SU-DHL-6 (cell line): ENCODE measurements around the gene ARHGEF39.
A peak's percentile ranks its signal among the peaks of the same experiment; 100 is the strongest.

ENCODE experiments used
- H2AFZ ChIP-seq: fragments of 200-600 bp; sonication (generic); 2 replicates; pipeline ENCODE4 v1.6.1; 2014; ENCODE audit warnings: low read depth, mild to moderate bottlenecking, moderate library complexity, mixed read lengths, antibody characterized with exemption, low read length; ENCODE audit not compliant: severe bottlenecking
- H3F3A ChIP-seq: fragments of 200-600 bp; shearing (Covaris generic); 2 replicates; pipeline ENCODE4 v1.6.0; 2016; ENCODE audit warnings: antibody characterized with exemption, mild to moderate bottlenecking; ENCODE audit not compliant: insufficient read depth
- H3K27ac ChIP-seq: fragments of 200-600 bp; sonication (generic); 2 replicates; pipeline ENCODE4 v1.5.1; 2016; ENCODE audit warnings: low read depth, mild to moderate bottlenecking, low read length, moderate library complexity, mixed read lengths
- H3K27me3 ChIP-seq: fragments of 200-600 bp; sonication (generic), shearing (Covaris generic); 2 replicates; pipeline ENCODE4 v1.6.0; 2014; ENCODE audit warnings: mild to moderate bottlenecking, low read length
- H3K36me3 ChIP-seq: fragments of 200-600 bp; sonication (generic); 2 replicates; pipeline ENCODE4 v1.6.1; 2014; ENCODE audit warnings: mild to moderate bottlenecking, low read length, mixed read lengths
- H3K4me2 ChIP-seq: fragments of 300-600, 200-600 bp; shearing (Covaris generic), sonication (generic); 2 replicates; pipeline ENCODE4 v1.6.0; 2014; ENCODE audit warnings: low read length, low read depth, mild to moderate bottlenecking; ENCODE audit not compliant: poor library complexity, severe bottlenecking
- H3K4me3 ChIP-seq: fragments of 200-600 bp; sonication (generic); 2 replicates; pipeline ENCODE4 v1.5.1; 2014; ENCODE audit warnings: antibody characterized with exemption, low read length, mild to moderate bottlenecking, mixed read lengths; ENCODE audit not compliant: insufficient read depth, poor library complexity, severe bottlenecking
- H3K79me2 ChIP-seq: fragments of 200-600 bp; sonication (generic); 2 replicates; pipeline ENCODE4 v1.6.1; 2014; ENCODE audit warnings: mild to moderate bottlenecking, low read length, moderate library complexity; ENCODE audit not compliant: insufficient read depth
- H3K9ac ChIP-seq: fragments of 200-600 bp; sonication (generic); 2 replicates; pipeline ENCODE4 v1.7.0; 2014; ENCODE audit warnings: mild to moderate bottlenecking, low read length
- H3K9me2 ChIP-seq: fragments of 200-600 bp; sonication (generic); replicated peaks from 2 replicates; pipeline ENCODE4 v1.6.1; 2014; ENCODE audit warnings: low read length; ENCODE audit not compliant: insufficient read depth
- H3K9me3 ChIP-seq: fragments of 200-600 bp; sonication (generic); 2 replicates; pipeline ENCODE4 v1.6.1; 2014; ENCODE audit warnings: low read length, mixed read lengths; ENCODE audit not compliant: insufficient read depth
- H4K20me1 ChIP-seq: fragments of 200-600 bp; sonication (generic); 2 replicates; pipeline ENCODE4 v1.6.1; 2014; ENCODE audit warnings: low read depth, mild to moderate bottlenecking, antibody characterized with exemption, low read length, moderate library complexity, mixed read lengths
- EZH2phosphoT487 ChIP-seq: fragments of 200-600 bp; sonication (generic), shearing (Covaris generic); conservative IDR thresholded peaks from 2 replicates; pipeline ENCODE4 v1.6.1; 2018; ENCODE audit warnings: mild to moderate bottlenecking, antibody characterized with exemption, low read length, moderate library complexity, mixed read lengths
- TF ChIP-seq, protein P1 (sequence below): fragments of 200-600 bp; sonication (generic); IDR thresholded peaks from one replicate; pipeline ENCODE4 v1.5.1; 2017; ENCODE audit warnings: antibody characterized with exemption, mild to moderate bottlenecking, low read length, moderate library complexity; ENCODE audit not compliant: insufficient read depth, poor library complexity, severe bottlenecking

ARHGEF39 gene

DNA sequence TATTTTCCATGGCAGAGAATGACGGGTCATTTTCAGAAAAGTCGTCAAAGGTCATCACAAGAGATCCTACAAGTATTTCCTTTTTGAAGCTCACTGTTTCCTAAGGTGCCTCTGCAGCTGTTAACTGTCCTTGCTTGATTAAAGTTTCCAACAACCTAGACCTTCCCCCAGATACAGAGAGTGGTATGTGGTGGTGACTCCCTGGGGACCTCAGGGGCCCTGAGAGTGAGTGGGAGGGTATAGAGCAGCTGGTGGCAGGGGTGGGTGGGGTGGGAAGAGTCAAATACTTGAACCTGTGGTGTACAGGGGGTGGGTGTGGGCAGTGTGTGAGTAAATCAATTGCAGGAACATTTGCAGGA, 45.2 kb downstream of the ARHGEF39 start:
- Histone ChIP-seq H3K9me2 (no peaks in the 10 kb centered on the region), H3K4me3 (no peak overlapping the region), H3K27ac (peak overlapping the region; percentile 94), H3K9me3 (no peaks in the 10 kb centered on the region), H3K36me3 (no peaks in the 10 kb centered on the region), H3K9ac (peak overlapping the region; percentile 54), H4K20me1 (no peaks in the 10 kb centered on the region), H3K27me3 (no peaks in the 10 kb centered on the region), H3F3A (peaks cover 51% of the 10 kb centered on the region), H3K79me2 (no peaks in the 10 kb centered on the region), H3K4me2 (peak overlapping the region; percentile 63), H2AFZ (peak overlapping the region; percentile 2)
- TF ChIP-seq, protein P1, sequence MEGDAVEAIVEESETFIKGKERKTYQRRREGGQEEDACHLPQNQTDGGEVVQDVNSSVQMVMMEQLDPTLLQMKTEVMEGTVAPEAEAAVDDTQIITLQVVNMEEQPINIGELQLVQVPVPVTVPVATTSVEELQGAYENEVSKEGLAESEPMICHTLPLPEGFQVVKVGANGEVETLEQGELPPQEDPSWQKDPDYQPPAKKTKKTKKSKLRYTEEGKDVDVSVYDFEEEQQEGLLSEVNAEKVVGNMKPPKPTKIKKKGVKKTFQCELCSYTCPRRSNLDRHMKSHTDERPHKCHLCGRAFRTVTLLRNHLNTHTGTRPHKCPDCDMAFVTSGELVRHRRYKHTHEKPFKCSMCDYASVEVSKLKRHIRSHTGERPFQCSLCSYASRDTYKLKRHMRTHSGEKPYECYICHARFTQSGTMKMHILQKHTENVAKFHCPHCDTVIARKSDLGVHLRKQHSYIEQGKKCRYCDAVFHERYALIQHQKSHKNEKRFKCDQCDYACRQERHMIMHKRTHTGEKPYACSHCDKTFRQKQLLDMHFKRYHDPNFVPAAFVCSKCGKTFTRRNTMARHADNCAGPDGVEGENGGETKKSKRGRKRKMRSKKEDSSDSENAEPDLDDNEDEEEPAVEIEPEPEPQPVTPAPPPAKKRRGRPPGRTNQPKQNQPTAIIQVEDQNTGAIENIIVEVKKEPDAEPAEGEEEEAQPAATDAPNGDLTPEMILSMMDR = no peak
- no peak for TF ChIP-seq EZH2phosphoT487

GRCh38 chr9:35618854-35619799, 45.9 kb downstream of the ARHGEF39 start:
- peaks cover 51% of the 10 kb centered on the region for H3F3A ChIP-seq
- peak overlapping the region; percentile 2 for H2AFZ ChIP-seq
- H4K20me1 ChIP-seq = no peaks in the 10 kb centered on the region
- H3K9me2 ChIP-seq = no peaks in the 10 kb centered on the region
- H3K9ac ChIP-seq = peak overlapping the region; percentile 54
- H3K36me3 ChIP-seq = no peaks in the 10 kb centered on the region
- H3K9me3 ChIP-seq = no peaks in the 10 kb centered on the region
- H3K4me3 ChIP-seq = peak overlapping the region; percentile 6
- no peaks in the 10 kb centered on the region for H3K79me2 ChIP-seq
- H3K27ac ChIP-seq = peak overlapping the region; percentile 94
- peak overlapping the region; percentile 63 for H3K4me2 ChIP-seq
- H3K27me3 ChIP-seq = no peaks in the 10 kb centered on the region
- TF ChIP-seq, protein P1 = no peak
- no peak for TF ChIP-seq EZH2phosphoT487

GRCh38 chr9:35618325-35618727, 46.7 kb downstream of the ARHGEF39 start, which contains the start of gene CD72:
Gene CD72, minus strand, starts transcription at chr9:35618413. Its CDS starts 110 bp downstream, at chr9:35618303.
- Histone ChIP-seq H3K9ac (peak within 1 kb of the TSS; percentile 54), H3K4me2 (peak within 1 kb of the TSS; percentile 63), H2AFZ (peak within 1 kb of the TSS; percentile 22)

More at GRCh38 chr9:35618325-35618727, 46.7 kb downstream of the ARHGEF39 start, which contains the start of gene CD72:
- Histone ChIP-seq H3F3A (peaks cover 52% of the 10 kb centered on the region), H3K36me3 (no peaks in the 10 kb centered on the region), H3K4me3 (peak within 1 kb of the TSS; percentile 25), H3K27ac (peak within 1 kb of the TSS; percentile 94), H4K20me1 (no peaks in the 10 kb centered on the region), H3K27me3 (no peaks in the 10 kb centered on the region), H3K79me2 (no peaks in the 10 kb centered on the region), H3K9me3 (no peaks in the 10 kb centered on the region), H3K9me2 (no peaks in the 10 kb centered on the region)
- no peak for TF ChIP-seq EZH2phosphoT487
- TF ChIP-seq, protein P1 = no peak
